K562 (cell line): ENCODE measurements around the gene SMIM29. TPM values are rescaled to one million over a fixed set of nuclear protein-coding genes. Genes with fewer than 3 reads are reported as not detected.

Source experiments
- BMI1 ChIP-seq: fragments of 150-350 bp; IDR thresholded peaks from 2 replicates; pipeline ENCODE4 v1.6.1; 2014; ENCODE audit warnings: low read length
- MAZ ChIP-seq, 2 experiments: fragments of 450-650 bp in 1 of 2; sonication (generic) in 1 of 2; formaldehyde crosslinking; IDR thresholded peaks in 1 of 2; conservative IDR thresholded peaks in 1 of 2; 2 replicates each; pipeline versions ENCODE4 v1.4.0 to v1.5.0; 2020; ENCODE audit warnings: mild to moderate bottlenecking in 1 of 2, missing genetic modification reagents in 1 of 2
- NFXL1 ChIP-seq: fragments of 450-650 bp; formaldehyde crosslinking; IDR thresholded peaks from 2 replicates; pipeline ENCODE4 v1.4.0; 2021; ENCODE audit warnings: mild to moderate bottlenecking
- NUFIP1 ChIP-seq: fragments of 450-650 bp; IDR thresholded peaks from 2 replicates; pipeline ENCODE4 v1.6.1; 2018; ENCODE audit not compliant: partially characterized antibody
- OTX1 ChIP-seq: fragments of 450-650 bp; formaldehyde crosslinking; IDR thresholded peaks from 2 replicates; pipeline ENCODE4 v1.4.0; 2022; ENCODE audit warnings: mild to moderate bottlenecking
- PHB ChIP-seq: fragments of 250-450 bp; sonication (Bioruptor Pico); IDR thresholded peaks from 2 replicates; pipeline ENCODE4 v1.5.0; 2021
- RNF2 ChIP-seq: sonication (generic); IDR thresholded peaks from 2 replicates; pipeline ENCODE4 v1.6.1; 2016
- SRSF9 ChIP-seq: fragments of 200-400 bp; formaldehyde crosslinking; IDR thresholded peaks from 2 replicates; pipeline ENCODE4 v1.6.1; 2017; ENCODE audit warnings: low read depth, low read length, borderline replicate concordance
- ZKSCAN3 ChIP-seq: fragments of 250-450 bp; sonication (Bioruptor Pico); IDR thresholded peaks from 2 replicates; pipeline ENCODE4 v1.4.0; 2020
- ZNF282 ChIP-seq: sonication (generic); formaldehyde crosslinking; IDR thresholded peaks from 2 replicates; pipeline ENCODE4 v1.8.1; 2023; ENCODE audit warnings: missing genetic modification reagents
- ZNF584 ChIP-seq: fragments of 200-800 bp; sonication (Bioruptor generic); IDR thresholded peaks from 2 replicates; pipeline ENCODE4 v1.6.1; 2016; ENCODE audit warnings: low read depth, mild to moderate bottlenecking, missing genetic modification characterization, missing compliant biosample characterization
- ZNF79 ChIP-seq: fragments of 250-450 bp; sonication (Bioruptor Pico); IDR thresholded peaks from 2 replicates; pipeline ENCODE4 v1.4.0; 2020; ENCODE audit warnings: low read depth, mild to moderate bottlenecking, moderate library complexity
- polyA plus RNA-seq, 8 experiments: library from polyadenylated mRNA; depleted of rRNA in 4 of 8; stranded (reverse) in 5 of 8; unstranded in 3 of 8; fragments of >200 nt; fragmentation: Nextera tagmentation in 2 of 8; fragmentation: Illumina TruSeq in 1 of 8; extraction: Ambion mirVana in 2 of 8; extraction: Trizol in 1 of 8; gene quantifications; 2 replicates each; pipeline versions ENCODE4 v1.2.1 to v1.2.3, GENCODE V29; 2011 to 2014; ENCODE audit warnings: inconsistent platforms in 1 of 8, missing spikeins in 1 of 8
- total RNA-seq, 7 experiments: library from RNA; depleted of rRNA in 6 of 7; stranded (reverse); fragments of >200 nt in 6 of 7; fragmentation: Illumina TruSeq in 2 of 7; extraction: Trizol in 2 of 7; gene quantifications; 2 replicates each; pipeline versions ENCODE4 v1.2.1 to v1.2.3, GENCODE V29; 2011 to 2021; ENCODE audit warnings: low replicate concordance in 1 of 7
- TF ChIP-seq, protein P1 (sequence below): IDR thresholded peaks from 2 replicates; pipeline ENCODE4 v1.6.1; 2012; ENCODE audit warnings: low read depth, low read length, improper control_type of control experiment, borderline replicate concordance
- TF ChIP-seq, protein P2 (sequence below), 2 experiments: IDR thresholded peaks; 2 replicates each; pipeline ENCODE4 v1.6.1; 2011; ENCODE audit warnings: borderline replicate concordance in 1 of 2, control low read depth in 1 of 2, low read depth in 1 of 2, low read length in 1 of 2, mild to moderate bottlenecking in 1 of 2, mixed read lengths in 1 of 2, moderate library complexity in 1 of 2; ENCODE audit not compliant: insufficient read depth in 1 of 2, insufficient read length in 1 of 2, poor library complexity in 1 of 2, severe bottlenecking in 1 of 2; ENCODE audit errors: extremely low read depth in 1 of 2
- TF ChIP-seq, protein P3 (sequence below): sonication (generic); formaldehyde crosslinking; IDR thresholded peaks from 2 replicates; pipeline ENCODE4 v1.8.0; 2022; ENCODE audit warnings: mild to moderate bottlenecking, missing genetic modification reagents
- TF ChIP-seq, protein P4 (sequence below): fragments of 250-450 bp; sonication (Bioruptor Pico); IDR thresholded peaks from 2 replicates; pipeline ENCODE4 v1.5.0; 2020; ENCODE audit warnings: mild to moderate bottlenecking, borderline replicate concordance

SMIM29 gene
- total and polyA plus RNA-seq, 9 of the 15 experiments (the other 6 are each of a cell fraction or from before 2014, with no cell fraction given), result 6.5 to 36.7 (median 20.9) TPM

DNA sequence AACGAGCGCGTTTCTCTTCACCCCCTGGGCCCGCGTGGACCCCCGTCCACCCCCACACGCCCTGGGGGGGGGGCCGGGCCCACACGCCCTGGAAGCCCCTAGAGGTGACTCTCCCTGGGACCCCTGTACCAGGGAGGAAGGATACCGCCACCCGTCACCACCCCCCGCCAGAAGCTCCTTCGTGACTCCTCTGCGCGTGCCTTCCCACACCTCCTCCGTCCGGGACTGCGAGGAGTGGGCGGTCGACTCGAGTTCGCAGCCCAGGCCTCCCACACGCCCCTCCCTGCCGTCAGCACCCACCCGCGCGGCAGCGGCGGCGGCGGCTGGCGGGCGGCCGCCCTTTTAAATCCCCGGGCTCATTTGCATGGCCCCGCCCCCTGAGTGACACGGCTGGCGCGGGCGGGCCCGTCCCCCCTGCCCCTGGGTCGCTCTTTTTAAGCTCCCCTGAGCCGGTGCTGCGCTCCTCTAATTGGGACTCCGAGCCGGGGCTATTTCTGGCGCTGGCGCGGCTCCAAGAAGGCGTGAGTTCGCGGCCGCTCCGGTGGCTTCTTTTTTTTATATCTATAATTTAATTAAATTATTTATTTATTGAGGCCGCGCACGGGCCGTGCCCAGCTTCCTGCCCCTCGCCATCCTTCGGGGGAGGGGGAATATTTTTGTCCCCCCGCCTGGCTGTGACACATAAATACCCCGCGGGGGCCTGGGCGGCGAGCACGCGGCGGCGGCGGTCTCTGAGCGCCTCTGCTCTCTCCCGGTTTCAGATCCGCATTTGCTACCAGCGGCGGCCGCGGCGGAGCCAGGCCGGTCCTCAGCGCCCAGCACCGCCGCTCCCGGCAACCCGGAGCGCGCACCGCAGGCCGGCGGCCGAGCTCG lies 12.1 kb downstream of the SMIM29 start, which contains the start of gene HMGA1 (continued):
- TF ChIP-seq ZNF79 (no peak), ZKSCAN3 (no peak), BMI1 (no peak), NFXL1 (0 out of 2 replicates have a peak, but pooled peaks have one; percentile 3), PHB (CRISPR knock-in tag) (peak; percentile 96), RNF2 (peak; percentile 60), OTX1 (CRISPR knock-in tag) (peak; percentile 67; the same call in 1 of the 2 replicates), MAZ (CRISPR knock-in tag; conservative IDR thresholded peaks at IDR 0.05 in 1 of 2, IDR thresholded peaks at IDR 0.05 in 1 of 2) (peak; percentile 86 to 95), NUFIP1 (no peak), ZNF282 (CRISPR knock-in tag) (no peak), ZNF584 (CRISPR knock-in tag) (no peak), SRSF9 (no peak)
- TF ChIP-seq, protein P1, sequence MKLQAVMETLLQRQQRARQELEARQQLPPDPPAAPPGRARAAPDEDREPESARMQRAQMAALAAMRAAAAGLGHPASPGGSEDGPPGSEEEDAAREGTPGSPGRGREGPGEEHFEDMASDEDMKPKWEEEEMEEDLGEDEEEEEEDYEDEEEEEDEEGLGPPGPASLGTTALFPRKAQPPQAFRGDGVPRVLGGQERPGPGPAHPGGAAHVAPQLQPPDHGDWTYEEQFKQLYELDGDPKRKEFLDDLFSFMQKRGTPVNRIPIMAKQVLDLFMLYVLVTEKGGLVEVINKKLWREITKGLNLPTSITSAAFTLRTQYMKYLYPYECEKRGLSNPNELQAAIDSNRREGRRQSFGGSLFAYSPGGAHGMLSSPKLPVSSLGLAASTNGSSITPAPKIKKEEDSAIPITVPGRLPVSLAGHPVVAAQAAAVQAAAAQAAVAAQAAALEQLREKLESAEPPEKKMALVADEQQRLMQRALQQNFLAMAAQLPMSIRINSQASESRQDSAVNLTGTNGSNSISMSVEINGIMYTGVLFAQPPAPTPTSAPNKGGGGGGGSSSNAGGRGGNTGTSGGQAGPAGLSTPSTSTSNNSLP, result peak; percentile 47; the same call in 1 of the 2 replicates
- TF ChIP-seq, protein P2, sequence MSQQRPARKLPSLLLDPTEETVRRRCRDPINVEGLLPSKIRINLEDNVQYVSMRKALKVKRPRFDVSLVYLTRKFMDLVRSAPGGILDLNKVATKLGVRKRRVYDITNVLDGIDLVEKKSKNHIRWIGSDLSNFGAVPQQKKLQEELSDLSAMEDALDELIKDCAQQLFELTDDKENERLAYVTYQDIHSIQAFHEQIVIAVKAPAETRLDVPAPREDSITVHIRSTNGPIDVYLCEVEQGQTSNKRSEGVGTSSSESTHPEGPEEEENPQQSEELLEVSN (IDR thresholded peaks at IDR 0.05; ENCODE audit: borderline replicate concordance in 1 of 2, extremely low read depth in 1 of 2, insufficient read depth in 1 of 2, insufficient read length in 1 of 2, low read depth in 1 of 2, low read length in 1 of 2, poor library complexity in 1 of 2, severe bottlenecking in 1 of 2), result peak; percentile 65 to 77
- TF ChIP-seq, protein P3, sequence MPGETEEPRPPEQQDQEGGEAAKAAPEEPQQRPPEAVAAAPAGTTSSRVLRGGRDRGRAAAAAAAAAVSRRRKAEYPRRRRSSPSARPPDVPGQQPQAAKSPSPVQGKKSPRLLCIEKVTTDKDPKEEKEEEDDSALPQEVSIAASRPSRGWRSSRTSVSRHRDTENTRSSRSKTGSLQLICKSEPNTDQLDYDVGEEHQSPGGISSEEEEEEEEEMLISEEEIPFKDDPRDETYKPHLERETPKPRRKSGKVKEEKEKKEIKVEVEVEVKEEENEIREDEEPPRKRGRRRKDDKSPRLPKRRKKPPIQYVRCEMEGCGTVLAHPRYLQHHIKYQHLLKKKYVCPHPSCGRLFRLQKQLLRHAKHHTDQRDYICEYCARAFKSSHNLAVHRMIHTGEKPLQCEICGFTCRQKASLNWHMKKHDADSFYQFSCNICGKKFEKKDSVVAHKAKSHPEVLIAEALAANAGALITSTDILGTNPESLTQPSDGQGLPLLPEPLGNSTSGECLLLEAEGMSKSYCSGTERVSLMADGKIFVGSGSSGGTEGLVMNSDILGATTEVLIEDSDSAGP, result no peak
- TF ChIP-seq, protein P4, sequence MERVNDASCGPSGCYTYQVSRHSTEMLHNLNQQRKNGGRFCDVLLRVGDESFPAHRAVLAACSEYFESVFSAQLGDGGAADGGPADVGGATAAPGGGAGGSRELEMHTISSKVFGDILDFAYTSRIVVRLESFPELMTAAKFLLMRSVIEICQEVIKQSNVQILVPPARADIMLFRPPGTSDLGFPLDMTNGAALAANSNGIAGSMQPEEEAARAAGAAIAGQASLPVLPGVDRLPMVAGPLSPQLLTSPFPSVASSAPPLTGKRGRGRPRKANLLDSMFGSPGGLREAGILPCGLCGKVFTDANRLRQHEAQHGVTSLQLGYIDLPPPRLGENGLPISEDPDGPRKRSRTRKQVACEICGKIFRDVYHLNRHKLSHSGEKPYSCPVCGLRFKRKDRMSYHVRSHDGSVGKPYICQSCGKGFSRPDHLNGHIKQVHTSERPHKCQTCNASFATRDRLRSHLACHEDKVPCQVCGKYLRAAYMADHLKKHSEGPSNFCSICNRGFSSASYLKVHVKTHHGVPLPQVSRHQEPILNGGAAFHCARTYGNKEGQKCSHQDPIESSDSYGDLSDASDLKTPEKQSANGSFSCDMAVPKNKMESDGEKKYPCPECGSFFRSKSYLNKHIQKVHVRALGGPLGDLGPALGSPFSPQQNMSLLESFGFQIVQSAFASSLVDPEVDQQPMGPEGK, result no peak
